Measurements from ENCODE around the gene HPSE.
"Not testable (repeated sequence)": the region's sequence is repeated elsewhere in the genome, so short reads cannot be mapped to it uniquely, and the experiment has no call there.

Gene HPSE

GRCh38 chr4:83276299-83277040, 58.2 kb downstream of the HPSE start:
- TF ChIP-seq, protein P1, sequence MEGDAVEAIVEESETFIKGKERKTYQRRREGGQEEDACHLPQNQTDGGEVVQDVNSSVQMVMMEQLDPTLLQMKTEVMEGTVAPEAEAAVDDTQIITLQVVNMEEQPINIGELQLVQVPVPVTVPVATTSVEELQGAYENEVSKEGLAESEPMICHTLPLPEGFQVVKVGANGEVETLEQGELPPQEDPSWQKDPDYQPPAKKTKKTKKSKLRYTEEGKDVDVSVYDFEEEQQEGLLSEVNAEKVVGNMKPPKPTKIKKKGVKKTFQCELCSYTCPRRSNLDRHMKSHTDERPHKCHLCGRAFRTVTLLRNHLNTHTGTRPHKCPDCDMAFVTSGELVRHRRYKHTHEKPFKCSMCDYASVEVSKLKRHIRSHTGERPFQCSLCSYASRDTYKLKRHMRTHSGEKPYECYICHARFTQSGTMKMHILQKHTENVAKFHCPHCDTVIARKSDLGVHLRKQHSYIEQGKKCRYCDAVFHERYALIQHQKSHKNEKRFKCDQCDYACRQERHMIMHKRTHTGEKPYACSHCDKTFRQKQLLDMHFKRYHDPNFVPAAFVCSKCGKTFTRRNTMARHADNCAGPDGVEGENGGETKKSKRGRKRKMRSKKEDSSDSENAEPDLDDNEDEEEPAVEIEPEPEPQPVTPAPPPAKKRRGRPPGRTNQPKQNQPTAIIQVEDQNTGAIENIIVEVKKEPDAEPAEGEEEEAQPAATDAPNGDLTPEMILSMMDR (conservative IDR thresholded peaks at IDR 0.05): no peak
- TF ChIP-seq ZFX (IDR thresholded peaks at IDR 0.05): no peak
- H3K27ac ChIP-seq: no peak overlapping the region

- H3K27ac ChIP-seq: not testable (repeated sequence)
Measured at GRCh38 chr4:83273926-83274325, 60.7 kb downstream of the HPSE start.

- TF ChIP-seq, protein P1 (conservative IDR thresholded peaks at IDR 0.05): no peak
- no peak for TF ChIP-seq ZFX (IDR thresholded peaks at IDR 0.05)
- H3K27ac ChIP-seq: no peak overlapping the region
Measured at GRCh38 chr4:83272900-83273299, 61.7 kb downstream of the HPSE start.

DNA sequence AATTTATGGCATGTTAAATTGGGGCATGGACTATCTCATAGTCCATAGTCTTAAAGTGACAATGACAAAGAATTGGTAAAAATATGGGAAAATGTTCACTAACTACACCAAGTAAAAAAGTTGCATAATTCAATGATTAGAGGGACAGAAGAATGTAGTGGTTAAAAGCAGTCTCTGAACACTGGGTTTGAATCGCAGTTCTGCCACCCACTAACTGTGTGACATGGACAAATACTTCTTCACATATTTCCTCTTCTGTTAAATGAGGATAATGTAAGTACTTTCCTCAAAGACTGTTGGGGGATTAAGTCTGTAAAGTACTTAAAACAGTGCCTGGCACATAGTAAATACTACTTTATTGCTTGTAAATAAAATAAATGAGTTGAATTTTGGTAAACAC, 65.4 kb downstream of the HPSE start:
- H3K27ac ChIP-seq: no peak overlapping the region
- TF ChIP-seq, protein P1 (conservative IDR thresholded peaks at IDR 0.05): no peak
- TF ChIP-seq ZFX (IDR thresholded peaks at IDR 0.05): no peak

DNA sequence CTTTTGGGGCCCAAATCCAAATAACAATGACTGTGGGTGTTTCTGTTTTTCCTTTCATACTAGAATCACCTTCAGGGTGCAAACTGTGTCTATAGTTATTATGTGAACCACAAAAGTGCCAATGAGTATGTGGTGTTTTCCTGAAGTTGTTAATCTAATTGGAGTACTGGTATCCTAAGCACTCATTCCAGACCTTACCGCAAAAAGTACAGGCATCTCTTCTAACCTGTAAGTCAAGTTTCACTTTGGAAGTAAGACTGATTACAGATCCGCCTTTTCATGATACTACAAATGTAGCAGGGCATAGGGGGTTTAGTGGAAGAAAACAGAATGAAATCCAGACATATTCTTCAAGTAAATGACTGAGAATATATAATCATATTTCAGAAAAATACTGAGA, 66.2 kb downstream of the HPSE start:
- H3K27ac ChIP-seq: no peak overlapping the region
- TF ChIP-seq, protein P1 (conservative IDR thresholded peaks at IDR 0.05): no peak
- no peak for TF ChIP-seq ZFX (IDR thresholded peaks at IDR 0.05)

DNA sequence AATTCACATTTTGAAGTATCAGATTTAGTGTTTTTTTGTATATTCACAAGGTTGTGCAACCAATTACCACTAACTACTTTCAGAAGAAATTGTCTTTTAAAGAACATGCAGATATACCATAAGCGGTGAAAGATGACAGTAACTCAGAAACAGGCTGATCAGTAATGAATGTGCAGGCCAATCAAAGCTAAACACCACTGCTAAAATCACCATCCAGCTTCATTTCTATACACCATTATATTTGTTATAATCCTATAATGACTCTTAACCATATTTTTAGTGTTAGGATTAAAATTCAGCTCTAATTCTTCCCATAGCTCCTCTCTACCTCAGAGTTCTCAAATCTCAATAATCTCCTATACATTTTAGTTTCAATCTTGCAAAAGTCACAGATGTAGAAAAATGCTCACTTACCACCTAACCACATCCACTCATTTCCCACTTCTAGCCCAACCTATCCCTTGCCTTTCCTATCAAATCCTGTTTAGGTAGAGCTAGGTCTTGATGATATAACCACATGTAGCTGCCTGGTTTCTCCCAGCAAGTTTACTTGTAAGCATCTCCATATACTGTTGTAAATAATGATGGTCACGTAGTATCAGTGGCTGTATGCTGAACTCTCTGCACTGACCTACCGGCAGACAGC, 66.7 kb downstream of the HPSE start:
- TF ChIP-seq ZFX (IDR thresholded peaks at IDR 0.05): no peak
- TF ChIP-seq, protein P1 (conservative IDR thresholded peaks at IDR 0.05): no peak
- no peak overlapping the region for H3K27ac ChIP-seq

- TF ChIP-seq, protein P1 (conservative IDR thresholded peaks at IDR 0.05): no peak
- TF ChIP-seq ZFX (IDR thresholded peaks at IDR 0.05): no peak
- H3K27ac ChIP-seq: no peak overlapping the region
Measured at GRCh38 chr4:83267121-83267829, 67.4 kb downstream of the HPSE start.
